GM08714 (cell line): ENCODE data around the gene TCF21.
"Not testable (repeated sequence)": the region's sequence is repeated elsewhere in the genome, so short reads cannot be mapped to it uniquely, and the experiment has no call there.

ENCODE experiments used
- H3K4me3 ChIP-seq: fragments of 200-500 bp; sonication (Bioruptor generic); 2 replicates; pipeline ENCODE4 v1.5.1; 2014; ENCODE audit warnings: mild to moderate bottlenecking, low read length, inconsistent platforms
- ZNF274 ChIP-seq: IDR thresholded peaks from 2 replicates; pipeline ENCODE4 v1.6.1; 2012; ENCODE audit warnings: mild to moderate bottlenecking, low read depth, low read length

Gene TCF21

GRCh38 chr6:133894369-133894768 lies 5.5 kb downstream of the TCF21 start:
- no peak for TF ChIP-seq ZNF274
- no peak overlapping the region for H3K4me3 ChIP-seq

GRCh38 chr6:133894795-133895358 lies 6.0 kb downstream of the TCF21 start:
- TF ChIP-seq ZNF274, result no peak
- no peak overlapping the region for H3K4me3 ChIP-seq

- TF ChIP-seq ZNF274, result no peak
- no peak overlapping the region for H3K4me3 ChIP-seq
Observed at GRCh38 chr6:133895573-133896343, 6.8 kb downstream of the TCF21 start.

- no peak for TF ChIP-seq ZNF274
- no peak overlapping the region for H3K4me3 ChIP-seq
Observed at GRCh38 chr6:133896344-133896721, 7.4 kb downstream of the TCF21 start.

- no peak for TF ChIP-seq ZNF274
- H3K4me3 ChIP-seq, result no peak overlapping the region
Observed at GRCh38 chr6:133898263-133898662, 9.3 kb downstream of the TCF21 start.

GRCh38 chr6:133899556-133899955 lies 10.6 kb downstream of the TCF21 start:
- H3K4me3 ChIP-seq, result no peak overlapping the region
- TF ChIP-seq ZNF274, result no peak

GRCh38 chr6:133903855-133904254 lies 14.9 kb downstream of the TCF21 start:
- no peak for TF ChIP-seq ZNF274

GRCh38 chr6:133906050-133906449 lies 17.1 kb downstream of the TCF21 start:
- no peak for TF ChIP-seq ZNF274
- no peak overlapping the region for H3K4me3 ChIP-seq

More at GRCh38 chr6:133903855-133904254, 14.9 kb downstream of the TCF21 start:
- H3K4me3 ChIP-seq, result no peak overlapping the region

- TF ChIP-seq ZNF274, result no peak
- no peak overlapping the region for H3K4me3 ChIP-seq
Observed at GRCh38 chr6:133916650-133917151, 27.8 kb downstream of the TCF21 start.

GRCh38 chr6:133917781-133918180 lies 28.9 kb downstream of the TCF21 start:
- no peak for TF ChIP-seq ZNF274
- H3K4me3 ChIP-seq, result no peak overlapping the region

GRCh38 chr6:133918208-133918930 lies 29.5 kb downstream of the TCF21 start:
- H3K4me3 ChIP-seq, result no peak overlapping the region
- TF ChIP-seq ZNF274, result no peak

GRCh38 chr6:133919362-133919761 lies 30.4 kb downstream of the TCF21 start:
- TF ChIP-seq ZNF274, result no peak
- no peak overlapping the region for H3K4me3 ChIP-seq

GRCh38 chr6:133921249-133921859 lies 32.4 kb downstream of the TCF21 start:
- H3K4me3 ChIP-seq, result no peak overlapping the region
- no peak for TF ChIP-seq ZNF274

- no peak for TF ChIP-seq ZNF274
- no peak overlapping the region for H3K4me3 ChIP-seq
Observed at GRCh38 chr6:133923938-133924593, 35.2 kb downstream of the TCF21 start.

GRCh38 chr6:133931221-133931620 lies 42.3 kb downstream of the TCF21 start:
- H3K4me3 ChIP-seq, result not testable (repeated sequence)

GRCh38 chr6:133936352-133936751 lies 47.4 kb downstream of the TCF21 start:
- not testable (repeated sequence) for H3K4me3 ChIP-seq
